Mammary epithelial cell (primary cell): Measurements from ENCODE around the gene MRRF.

Experiments used
- EZH2 ChIP-seq: IDR thresholded peaks from 2 replicates; pipeline ENCODE4 v1.6.1; 2012; ENCODE audit warnings: low read length, inconsistent platforms, borderline replicate concordance
- TF ChIP-seq, protein P1 (sequence below), 2 donors: IDR thresholded peaks in 1 of 2; conservative IDR thresholded peaks in 1 of 2; 2 replicates each; pipeline ENCODE4 v1.5.1; 2011 to 2012; ENCODE audit warnings: inconsistent platforms in 2 of 2, low read length in 2 of 2, mild to moderate bottlenecking in 2 of 2, control low read depth in 1 of 2, low read depth in 1 of 2; ENCODE audit not compliant: insufficient read depth in 1 of 2; ENCODE audit errors: extremely low read depth in 1 of 2

- TF ChIP-seq, protein P1, sequence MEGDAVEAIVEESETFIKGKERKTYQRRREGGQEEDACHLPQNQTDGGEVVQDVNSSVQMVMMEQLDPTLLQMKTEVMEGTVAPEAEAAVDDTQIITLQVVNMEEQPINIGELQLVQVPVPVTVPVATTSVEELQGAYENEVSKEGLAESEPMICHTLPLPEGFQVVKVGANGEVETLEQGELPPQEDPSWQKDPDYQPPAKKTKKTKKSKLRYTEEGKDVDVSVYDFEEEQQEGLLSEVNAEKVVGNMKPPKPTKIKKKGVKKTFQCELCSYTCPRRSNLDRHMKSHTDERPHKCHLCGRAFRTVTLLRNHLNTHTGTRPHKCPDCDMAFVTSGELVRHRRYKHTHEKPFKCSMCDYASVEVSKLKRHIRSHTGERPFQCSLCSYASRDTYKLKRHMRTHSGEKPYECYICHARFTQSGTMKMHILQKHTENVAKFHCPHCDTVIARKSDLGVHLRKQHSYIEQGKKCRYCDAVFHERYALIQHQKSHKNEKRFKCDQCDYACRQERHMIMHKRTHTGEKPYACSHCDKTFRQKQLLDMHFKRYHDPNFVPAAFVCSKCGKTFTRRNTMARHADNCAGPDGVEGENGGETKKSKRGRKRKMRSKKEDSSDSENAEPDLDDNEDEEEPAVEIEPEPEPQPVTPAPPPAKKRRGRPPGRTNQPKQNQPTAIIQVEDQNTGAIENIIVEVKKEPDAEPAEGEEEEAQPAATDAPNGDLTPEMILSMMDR (conservative IDR thresholded peaks at IDR 0.05 in 1 of 2, IDR thresholded peaks at IDR 0.05 in 1 of 2; ENCODE audit: extremely low read depth in 1 of 2, insufficient read depth in 1 of 2, low read depth in 1 of 2, low read length in 2 of 2): no peak
- no peak for TF ChIP-seq EZH2
Observed at GRCh38 chr9:122376796-122377195, 112.1 kb downstream of the MRRF start.
